HepG2 (cell line): ENCODE results near the gene CA10. TPM values are rescaled to one million over a fixed set of nuclear protein-coding genes. Genes with fewer than 3 reads are reported as not detected.

Source experiments
- ATAC-seq: fragments of 200-7000 bp; cut with Tn5 transposase; 3 replicates; pipeline ENCODE4 v1.9.1; 2020; ENCODE audit warnings: mild to moderate bottlenecking, moderate library complexity
- BruUV-seq: library from RNA; stranded (reverse); fragments of 400-500 nt; replicated peaks from 2 replicates; lab custom pipeline; 2021; lab: Mats Ljungman, UMichigan
- CTCF ChIA-PET: fragments of 300-600 bp; formaldehyde crosslinking; extraction: SDS; loops from one replicate; lab custom pipeline; 2021; ENCODE audit warnings: low total read pairs, inconsistent platforms, low intra/inter-chr PET ratio; lab: Yijun Ruan, JAX
- POLR2A ChIA-PET: fragments of 350-600 bp; sonication (Branson Sonifier 250); formaldehyde crosslinking; loops from one replicate; lab custom pipeline; 2020; ENCODE audit warnings: antibody characterized with exemption, inconsistent platforms; lab: Yijun Ruan, JAX
- DNase-seq: peaks from one replicate; pipeline ENCODE4 v3.0.0-alpha.2; 2015; ENCODE audit warnings: low spot score
- FAIRE-seq: peaks from 3 replicates; lab custom pipeline; 2011; peaks lifted over from hg19 to GRCh38; lab: Jason Lieb, UNC
- H2AFZ ChIP-seq: one replicate; pipeline ENCODE4 v1.6.1; 2011; ENCODE audit warnings: low read length, inconsistent platforms
- H3K27ac ChIP-seq: fragments of 300-600 bp; 3 replicates; pipeline ENCODE4 v1.8.0; 2011; ENCODE audit warnings: mixed run types, mild to moderate bottlenecking, mixed read lengths, low read length, inconsistent platforms; ENCODE audit not compliant: insufficient read depth; ENCODE audit errors: extremely low read length
- H3K27me3 ChIP-seq, 2 experiments: fragments of 200-600 bp in 1 of 2; 2 replicates in 1 of 2; 3 replicates in 1 of 2; pipeline versions ENCODE4 v1.6.0 to v1.8.0; 2011; ENCODE audit warnings: low read length in 2 of 2, mild to moderate bottlenecking in 2 of 2, moderate library complexity in 2 of 2, inconsistent platforms in 1 of 2; ENCODE audit not compliant: insufficient read depth in 2 of 2, control insufficient read depth in 1 of 2
- H3K36me3 ChIP-seq, 2 experiments: fragments of 200-600 bp in 1 of 2; replicated peaks in 1 of 2; 2 replicates in 1 of 2; 3 replicates in 1 of 2; pipeline versions ENCODE4 v1.5.1 to v1.8.0; 2011; ENCODE audit warnings: low read length in 2 of 2, inconsistent platforms in 1 of 2; ENCODE audit not compliant: insufficient read depth in 2 of 2, control insufficient read depth in 1 of 2
- H3K4me1 ChIP-seq: 2 replicates; pipeline ENCODE4 v1.5.1; 2012; ENCODE audit warnings: low read length, inconsistent platforms; ENCODE audit not compliant: insufficient read depth
- H3K4me2 ChIP-seq: 2 replicates; pipeline ENCODE4 v1.6.0; 2011; ENCODE audit warnings: low read depth, low read length, inconsistent platforms
- H3K4me3 ChIP-seq, 3 experiments: fragments of 200-600 bp in 1 of 3; sonication (generic), shearing (Covaris generic) in 1 of 3; replicated peaks in 1 of 3; 2 replicates each; pipeline ENCODE4 v1.5.1; 2011 to 2016; ENCODE audit warnings: low read length in 3 of 3, inconsistent platforms in 2 of 3, low read depth in 2 of 3, mild to moderate bottlenecking in 2 of 3, control low read depth in 1 of 3, mixed read lengths in 1 of 3; ENCODE audit not compliant: insufficient read depth in 1 of 3
- H3K79me2 ChIP-seq: one replicate; pipeline ENCODE4 v1.6.1; 2011; ENCODE audit warnings: low read length, inconsistent platforms; ENCODE audit not compliant: insufficient read depth
- H3K9ac ChIP-seq: 2 replicates; pipeline ENCODE4 v1.6.0; 2011; ENCODE audit warnings: mild to moderate bottlenecking, low read depth, low read length, inconsistent platforms; ENCODE audit not compliant: insufficient read depth
- H3K9me3 ChIP-seq: 2 replicates; pipeline ENCODE4 v1.5.1; 2012; ENCODE audit warnings: mild to moderate bottlenecking, low read length
- H4K20me1 ChIP-seq: 2 replicates; pipeline ENCODE4 v1.6.0; 2011; ENCODE audit warnings: inconsistent platforms, mild to moderate bottlenecking, low read length, moderate library complexity; ENCODE audit not compliant: insufficient read depth
- DBP ChIP-seq: sonication (generic); formaldehyde crosslinking; IDR thresholded peaks from 2 replicates; pipeline ENCODE4 v1.4.0; 2020; ENCODE audit warnings: missing genetic modification reagents; ENCODE audit errors: not compliant biosample characterization
- HMG20A ChIP-seq: IDR thresholded peaks from 2 replicates; pipeline ENCODE4 v1.6.1; 2016; ENCODE audit warnings: borderline replicate concordance
- KLF11 ChIP-seq: IDR thresholded peaks from 2 replicates; pipeline ENCODE4 v1.6.1; 2016; ENCODE audit warnings: missing compliant biosample characterization
- SATB2 ChIP-seq: sonication (generic); formaldehyde crosslinking; IDR thresholded peaks from 2 replicates; pipeline ENCODE4 v1.5.0; 2020; ENCODE audit warnings: missing genetic modification reagents
- SYNCRIP ChIP-seq: fragments of 200-400 bp; formaldehyde crosslinking; IDR thresholded peaks from 2 replicates; pipeline ENCODE4 v1.6.1; 2018; ENCODE audit warnings: mild to moderate bottlenecking, low read depth, low read length; ENCODE audit not compliant: insufficient read depth
- ZBTB33 ChIP-seq: sonication (generic); formaldehyde crosslinking; IDR thresholded peaks from 2 replicates; pipeline ENCODE4 v1.4.0; 2020; ENCODE audit warnings: missing genetic modification reagents
- ZNF18 ChIP-seq: sonication (generic); formaldehyde crosslinking; IDR thresholded peaks from 2 replicates; pipeline ENCODE4 v1.8.0; 2022; ENCODE audit warnings: mild to moderate bottlenecking, missing genetic modification reagents; ENCODE audit not compliant: insufficient replicate concordance
- ZNF350 ChIP-seq: sonication (generic); formaldehyde crosslinking; IDR thresholded peaks from 2 replicates; pipeline ENCODE4 v1.4.0; 2020; ENCODE audit warnings: mild to moderate bottlenecking, low read depth, missing genetic modification reagents, borderline replicate concordance
- ZNF512 ChIP-seq: sonication (generic); formaldehyde crosslinking; IDR thresholded peaks from 2 replicates; pipeline ENCODE4 v1.4.0; 2020; ENCODE audit warnings: mild to moderate bottlenecking, missing genetic modification reagents
- ZNF678 ChIP-seq: sonication (generic); formaldehyde crosslinking; IDR thresholded peaks from 2 replicates; pipeline ENCODE4 v1.4.0; 2020; ENCODE audit warnings: mild to moderate bottlenecking, missing genetic modification reagents
- ZNF704 ChIP-seq: sonication (generic); formaldehyde crosslinking; IDR thresholded peaks from 2 replicates; pipeline ENCODE4 v1.8.1; 2023; ENCODE audit warnings: mild to moderate bottlenecking, inconsistent platforms, moderate library complexity, missing genetic modification reagents, borderline replicate concordance
- WGBS: methylation state at CpG from one replicate; pipeline ENCODE4 v1.1.6; 2017; ENCODE audit warnings: low lambda C conversion rate; 5-methylcytosine and 5-hydroxymethylcytosine counted together
- in situ Hi-C: cut with HindIII; loops from 2 replicates; pipeline ENCODE4 v1.10.0; 2017; ENCODE audit warnings: low pct_unique_long_range_greater_than_20kb; ENCODE audit not compliant: extremely low pct_ligation_motif_present
- intact Hi-C: fragments of 100-400 bp; cut with micrococcal nuclease; formaldehyde crosslinking; loops from one replicate; pipeline ENCODE4 v1.10.0; 2022; ENCODE audit not compliant: unreplicated experiment
- polyA plus RNA-seq, 8 experiments: library from polyadenylated mRNA; depleted of rRNA in 3 of 8; stranded (reverse) in 7 of 8; unstranded in 1 of 8; fragments of >200 nt; fragmentation: Illumina TruSeq in 4 of 8; extraction: Trizol in 4 of 8; gene quantifications; 2 replicates each; pipeline versions ENCODE4 v1.2.1 to v1.2.3, GENCODE V29; 2011 to 2016; ENCODE audit warnings: low read depth in 4 of 8, missing spikeins in 1 of 8, mixed read lengths in 1 of 8; ENCODE audit not compliant: insufficient read depth in 1 of 8
- total RNA-seq, 5 experiments: library from RNA; depleted of rRNA; stranded (reverse); fragments of >200 nt; fragmentation: Illumina TruSeq; extraction: Trizol; gene quantifications; 2 replicates each; pipeline ENCODE4 v1.2.3, GENCODE V29; 2016; ENCODE audit warnings: low read depth in 1 of 5

Gene CA10
- total and polyA plus RNA-seq, 2 of the 13 experiments (the other 11 are each of a cell fraction or from before 2014, with no cell fraction given) = not detected

- Histone ChIP-seq H4K20me1 (no peaks in the 10 kb centered on the region), H3K4me3 (no peak overlapping the region), H2AFZ (no peak overlapping the region), H3K27ac (no peak overlapping the region), H3K4me1 (no peaks in the 10 kb centered on the region), H3K9me3 (no peaks in the 10 kb centered on the region), H3K4me2 (no peak overlapping the region), H3K79me2 (no peaks in the 10 kb centered on the region), H3K36me3 (no peaks in the 10 kb centered on the region), H3K27me3 (no peaks in the 10 kb centered on the region), H3K9ac (no peak overlapping the region)
- intact Hi-C loops = no loop called here
- in situ Hi-C loops = no loop called here
- WGBS = 3% methylated on average over 1 of the region's 1 CpG
- TF ChIP-seq SATB2 (CRISPR knock-in tag) (no peak), ZNF18 (no peak), ZNF350 (no peak), ZBTB33 (CRISPR knock-in tag) (no peak), ZNF512 (CRISPR knock-in tag) (no peak), HMG20A (CRISPR knock-in tag) (no peak), ZNF704 (CRISPR knock-in tag) (no peak), KLF11 (CRISPR knock-in tag) (no peak), DBP (CRISPR knock-in tag) (no peak), SYNCRIP (no peak), ZNF678 (CRISPR knock-in tag) (no peak)
- DNase-seq (no peak), FAIRE-seq (no peak), ATAC-seq (no peak)
- no TSS peak for BruUV-seq
- CTCF ChIA-PET = no interaction called here
- POLR2A ChIA-PET = no interaction called here
Measured at GRCh38 chr17:51827140-51827539, 331.4 kb downstream of the CA10 start.
